Measurements from ENCODE around the gene PIAS2. TPM values are rescaled to one million over a fixed set of nuclear protein-coding genes. Genes with fewer than 3 reads are reported as not detected.
"Not testable (repeated sequence)": the region's sequence is repeated elsewhere in the genome, so short reads cannot be mapped to it uniquely, and the experiment has no call there.

Gene PIAS2
- polyA plus RNA-seq, 3 donors, result 9.9 to 13.2 (median 11.0) TPM

DNA sequence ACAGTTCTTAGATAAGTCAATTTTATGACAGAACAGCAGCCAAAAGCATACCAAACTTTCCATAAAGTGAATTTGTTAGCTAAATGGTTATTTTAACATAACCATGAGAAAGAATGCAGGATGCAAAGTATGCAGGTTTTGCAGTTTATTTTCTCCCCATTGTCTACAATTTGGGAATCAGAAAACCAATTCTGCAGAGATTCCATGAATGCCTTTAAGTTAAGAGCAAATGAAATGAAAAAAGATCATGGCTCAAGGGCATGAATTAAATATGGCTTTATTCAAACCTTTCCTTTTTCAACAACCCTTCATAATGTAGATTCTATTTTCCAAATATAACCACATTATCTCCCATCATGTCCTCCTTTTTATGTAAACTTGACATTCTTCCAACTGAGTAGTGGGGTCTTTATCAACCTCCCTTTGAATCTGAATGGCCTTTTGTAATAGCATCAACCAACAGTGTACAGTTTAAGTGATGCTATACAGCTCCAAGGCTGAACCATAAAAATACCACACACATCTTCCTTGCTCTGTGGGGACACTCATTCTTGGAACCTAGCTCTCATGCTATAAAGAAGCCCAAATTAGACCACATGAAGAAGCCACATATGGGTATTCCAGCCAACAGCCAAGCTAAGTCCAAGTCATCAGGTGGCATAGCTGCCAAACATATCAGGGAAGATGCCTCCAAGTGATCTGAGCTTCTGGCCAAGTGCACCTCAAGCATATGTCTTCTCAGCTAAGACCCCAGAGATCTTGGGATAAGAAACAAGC, 49.8 kb downstream of the PIAS2 start:
- peak overlapping the region in 2 of 7 donors; percentile 51 to 66 for H3K27ac Mint-ChIP-seq
- Histone ChIP-seq H3K9ac (ENCODE audit: insufficient read depth, low read length, poor library complexity, severe bottlenecking) (no peak overlapping the region), H4K20me1 (ENCODE audit: insufficient read depth, low read length) (no peaks in the 10 kb centered on the region), H3K4me1 (ENCODE audit: control insufficient read depth in 1 of 2, insufficient read depth in 2 of 2, low read length in 2 of 2) (peaks cover 0 to 5% of the 10 kb centered on the region in 2 donors), H3K27me3 (ENCODE audit: control insufficient read depth in 2 of 2, insufficient read depth in 2 of 2, low read length in 2 of 2) (no peaks in the 10 kb centered on the region), H3K79me2 (ENCODE audit: insufficient read depth, low read length) (no peaks in the 10 kb centered on the region), H2AFZ (ENCODE audit: insufficient read depth, low read depth, low read length, poor library complexity, severe bottlenecking) (no peak overlapping the region), H3K4me3 (replicated peaks in 1 of 3; ENCODE audit: low read depth in 2 of 3, low read length in 3 of 3) (no peak overlapping the region), H3K36me3 (replicated peaks in 1 of 2; ENCODE audit: control insufficient read depth in 1 of 2, insufficient read depth in 2 of 2, low read length in 2 of 2) (peaks cover 0 to 35% of the 10 kb centered on the region in 2 donors), H3K4me2 (replicated peaks; ENCODE audit: extremely low read depth, low read length, poor library complexity, severe bottlenecking) (no peak overlapping the region), H3K27ac (ENCODE audit: low read depth in 1 of 2, low read length in 2 of 2) (peak overlapping the region in 1 of 2 donors; percentile 40), H3K9me3 (replicated peaks in 1 of 2; ENCODE audit: control insufficient read depth in 1 of 2, insufficient read depth in 1 of 2, low read length in 2 of 2) (peaks cover 28 to 30% of the 10 kb centered on the region in 2 donors)
- H3K9me3 Mint-ChIP-seq, result peaks cover 24 to 39% (median 32%) of the 10 kb centered on the region in 7 donors
- TF ChIP-seq, protein P1, sequence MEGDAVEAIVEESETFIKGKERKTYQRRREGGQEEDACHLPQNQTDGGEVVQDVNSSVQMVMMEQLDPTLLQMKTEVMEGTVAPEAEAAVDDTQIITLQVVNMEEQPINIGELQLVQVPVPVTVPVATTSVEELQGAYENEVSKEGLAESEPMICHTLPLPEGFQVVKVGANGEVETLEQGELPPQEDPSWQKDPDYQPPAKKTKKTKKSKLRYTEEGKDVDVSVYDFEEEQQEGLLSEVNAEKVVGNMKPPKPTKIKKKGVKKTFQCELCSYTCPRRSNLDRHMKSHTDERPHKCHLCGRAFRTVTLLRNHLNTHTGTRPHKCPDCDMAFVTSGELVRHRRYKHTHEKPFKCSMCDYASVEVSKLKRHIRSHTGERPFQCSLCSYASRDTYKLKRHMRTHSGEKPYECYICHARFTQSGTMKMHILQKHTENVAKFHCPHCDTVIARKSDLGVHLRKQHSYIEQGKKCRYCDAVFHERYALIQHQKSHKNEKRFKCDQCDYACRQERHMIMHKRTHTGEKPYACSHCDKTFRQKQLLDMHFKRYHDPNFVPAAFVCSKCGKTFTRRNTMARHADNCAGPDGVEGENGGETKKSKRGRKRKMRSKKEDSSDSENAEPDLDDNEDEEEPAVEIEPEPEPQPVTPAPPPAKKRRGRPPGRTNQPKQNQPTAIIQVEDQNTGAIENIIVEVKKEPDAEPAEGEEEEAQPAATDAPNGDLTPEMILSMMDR (IDR thresholded peaks at IDR 0.05), result no peak
- intact Hi-C loops (cut with micrococcal nuclease), result no loop called here
- no peak overlapping the region for H3K4me3 Mint-ChIP-seq
- no peaks in the 10 kb centered on the region for H3K27me3 Mint-ChIP-seq (ENCODE audit: low read depth in 3 of 3)
- H3K4me1 Mint-ChIP-seq, result peaks cover 8% of the 10 kb centered on the region
- peaks cover 10 to 29% of the 10 kb centered on the region in 2 donors for H3K36me3 Mint-ChIP-seq
- no peak for DNase-seq

DNA sequence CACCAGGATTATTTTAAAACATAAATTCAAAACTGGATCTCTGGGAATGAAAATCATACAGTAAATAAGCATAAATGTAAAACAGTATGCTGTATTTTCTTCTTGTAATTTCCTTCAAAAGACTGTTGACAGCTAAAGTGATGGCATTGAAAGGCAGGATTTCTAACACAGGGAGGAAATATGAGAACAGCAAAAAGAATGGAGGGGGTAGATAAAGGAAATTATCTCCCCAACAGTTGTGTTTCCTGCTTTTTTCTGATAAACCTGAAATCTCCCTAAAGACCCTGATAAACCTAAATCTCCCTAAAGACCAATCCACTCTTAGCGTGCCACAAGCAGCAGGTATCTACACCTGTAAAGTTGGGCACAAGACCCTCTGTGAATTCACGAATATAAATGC, 50.8 kb downstream of the PIAS2 start:
- Histone ChIP-seq H3K9me3 (replicated peaks in 1 of 2; ENCODE audit: control insufficient read depth in 1 of 2, insufficient read depth in 1 of 2, low read length in 2 of 2) (peaks cover 26 to 28% of the 10 kb centered on the region in 2 donors), H3K4me1 (ENCODE audit: control insufficient read depth in 1 of 2, insufficient read depth in 2 of 2, low read length in 2 of 2) (peaks cover 0 to 5% of the 10 kb centered on the region in 2 donors), H4K20me1 (ENCODE audit: insufficient read depth, low read length) (no peaks in the 10 kb centered on the region), H3K4me3 (replicated peaks in 1 of 3; ENCODE audit: low read depth in 2 of 3, low read length in 3 of 3) (no peak overlapping the region), H2AFZ (ENCODE audit: insufficient read depth, low read depth, low read length, poor library complexity, severe bottlenecking) (no peak overlapping the region), H3K4me2 (replicated peaks; ENCODE audit: extremely low read depth, low read length, poor library complexity, severe bottlenecking) (no peak overlapping the region), H3K27ac (ENCODE audit: low read depth in 1 of 2, low read length in 2 of 2) (no peak overlapping the region), H3K36me3 (replicated peaks in 1 of 2; ENCODE audit: control insufficient read depth in 1 of 2, insufficient read depth in 2 of 2, low read length in 2 of 2) (peaks cover 0 to 27% of the 10 kb centered on the region in 2 donors), H3K27me3 (ENCODE audit: control insufficient read depth in 2 of 2, insufficient read depth in 2 of 2, low read length in 2 of 2) (no peaks in the 10 kb centered on the region), H3K79me2 (ENCODE audit: insufficient read depth, low read length) (no peaks in the 10 kb centered on the region), H3K9ac (ENCODE audit: insufficient read depth, low read length, poor library complexity, severe bottlenecking) (no peak overlapping the region)
- DNase-seq, result no peak
- no peak overlapping the region for H3K4me3 Mint-ChIP-seq
- 100% methylated on average over 2 of the region's 2 CpGs for WGBS (ENCODE audit: insufficient coverage)
- H3K4me1 Mint-ChIP-seq, result peaks cover 8% of the 10 kb centered on the region
- peaks cover 24 to 36% (median 32%) of the 10 kb centered on the region in 7 donors for H3K9me3 Mint-ChIP-seq
- intact Hi-C loops (cut with micrococcal nuclease), result no loop called here
- no peaks in the 10 kb centered on the region for H3K27me3 Mint-ChIP-seq (ENCODE audit: low read depth in 3 of 3)
- TF ChIP-seq, protein P1 (IDR thresholded peaks at IDR 0.05), result no peak
- H3K36me3 Mint-ChIP-seq, result peaks cover 14 to 31% of the 10 kb centered on the region in 2 donors
- H3K27ac Mint-ChIP-seq, result no peak overlapping the region

DNA sequence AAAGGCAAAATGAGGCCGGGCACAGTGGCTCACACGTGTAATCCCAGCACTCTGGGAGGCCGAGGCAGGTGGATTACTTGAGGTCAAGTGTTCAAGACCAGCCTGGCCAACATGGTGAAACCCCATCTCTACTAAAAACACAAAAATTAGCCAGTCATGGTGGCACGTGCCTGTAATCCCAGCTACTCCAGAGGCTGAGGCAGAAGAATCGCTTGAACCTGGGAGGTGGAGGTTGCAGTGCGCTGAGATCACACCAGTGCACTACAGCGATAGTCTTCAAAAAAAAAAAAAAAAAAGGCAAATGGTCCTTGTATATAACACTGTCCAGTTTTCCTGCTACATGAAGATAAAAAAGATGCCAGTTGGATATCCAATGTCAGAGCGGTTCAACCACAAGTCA, 52.1 kb downstream of the PIAS2 start:
- H3K27ac Mint-ChIP-seq; H3K79me2 ChIP-seq (ENCODE audit: insufficient read depth, low read length); H3K4me1 Mint-ChIP-seq; DNase-seq; H3K4me2 ChIP-seq (replicated peaks; ENCODE audit: extremely low read depth, low read length, poor library complexity, severe bottlenecking); H3K4me3 Mint-ChIP-seq; H3K4me1 ChIP-seq (ENCODE audit: control insufficient read depth in 1 of 2, insufficient read depth in 2 of 2, low read length in 2 of 2); H4K20me1 ChIP-seq (ENCODE audit: insufficient read depth, low read length); H3K27me3 ChIP-seq (ENCODE audit: control insufficient read depth in 2 of 2, insufficient read depth in 2 of 2, low read length in 2 of 2); H3K4me3 ChIP-seq (replicated peaks in 1 of 3; ENCODE audit: low read depth in 2 of 3, low read length in 3 of 3); H3K27ac ChIP-seq (ENCODE audit: low read depth in 1 of 2, low read length in 2 of 2); H3K27me3 Mint-ChIP-seq (ENCODE audit: low read depth in 3 of 3); intact Hi-C loops (cut with micrococcal nuclease); H2AFZ ChIP-seq (ENCODE audit: insufficient read depth, low read depth, low read length, poor library complexity, severe bottlenecking); H3K9ac ChIP-seq (ENCODE audit: insufficient read depth, low read length, poor library complexity, severe bottlenecking): not testable (repeated sequence)
- H3K9me3 ChIP-seq (replicated peaks in 1 of 2; ENCODE audit: control insufficient read depth in 1 of 2, insufficient read depth in 1 of 2, low read length in 2 of 2), result peaks cover 21 to 22% of the 10 kb centered on the region in 2 donors
- 100% methylated on average over 6 of the region's 8 CpGs for WGBS (ENCODE audit: insufficient coverage)
- peaks cover 0 to 25% of the 10 kb centered on the region in 2 donors for H3K36me3 ChIP-seq (replicated peaks in 1 of 2; ENCODE audit: control insufficient read depth in 1 of 2, insufficient read depth in 2 of 2, low read length in 2 of 2)
- H3K36me3 Mint-ChIP-seq, result peaks cover 15 to 24% of the 10 kb centered on the region in 2 donors
- H3K9me3 Mint-ChIP-seq, result peaks cover 21 to 27% (median 26%) of the 10 kb centered on the region in 7 donors

Data from CD14-positive monocyte (primary cell).